HCT116 (cell line): ENCODE measurements around the gene POLA1. TPM values are rescaled to one million over a fixed set of nuclear protein-coding genes. Genes with fewer than 3 reads are reported as not detected.

ENCODE experiments used
- ATAC-seq: fragments of 200-7000 bp; cut with Tn5 transposase; 2 replicates; pipeline ENCODE4 v1.9.1; 2020; ENCODE audit warnings: mild to moderate bottlenecking, moderate library complexity
- BruUV-seq: library from RNA; stranded (reverse); fragments of 400-500 nt; replicated peaks from 2 replicates; lab custom pipeline; 2021; lab: Mats Ljungman, UMichigan
- CTCF ChIA-PET: fragments of 300-600 bp; sonication (Branson Sonifier 250); formaldehyde crosslinking; loops from one replicate; lab custom pipeline; 2021; ENCODE audit warnings: antibody characterized with exemption; lab: Charles Lee
- POLR2A ChIA-PET: fragments of 300-600, 350-600 bp; sonication (Branson Sonifier 250); formaldehyde crosslinking; loops from one replicate; lab custom pipeline; 2021; ENCODE audit warnings: antibody characterized with exemption; lab: Charles Lee
- RAD21 ChIA-PET, 2 experiments: fragments of 300-600 bp; sonication (Branson Sonifier 250); formaldehyde crosslinking; loops; one replicate each; lab custom pipeline; 2023; ENCODE audit warnings: low total read pairs in 2 of 2; ENCODE audit not compliant: uncharacterized antibody in 2 of 2, unreplicated experiment in 2 of 2, low non-redundant PET in 1 of 2; lab: Charles Lee
- DNase-seq: peaks from one replicate; pipeline ENCODE4 v3.0.0-alpha.2; 2010; ENCODE audit warnings: low read depth, low spot score
- H2AFZ ChIP-seq: fragments of 200-600 bp; shearing (Covaris generic), sonication (generic); 2 replicates; pipeline ENCODE4 v1.6.1; 2017; ENCODE audit warnings: low read depth, mixed run types, mixed read lengths, antibody characterized with exemption, low read length; ENCODE audit not compliant: poor library complexity, severe bottlenecking
- H3K27ac ChIP-seq: 2 replicates; pipeline ENCODE4 v1.5.1; 2012; ENCODE audit warnings: low read depth, low read length
- H3K27me3 ChIP-seq: fragments of 200-600 bp; sonication (generic); 2 replicates; pipeline ENCODE4 v1.6.1; 2016; ENCODE audit warnings: mixed run types, low read length, mixed read lengths; ENCODE audit not compliant: insufficient read depth
- H3K36me3 ChIP-seq, 2 experiments: fragments of 200-500 bp in 1 of 2; fragments of 200-600 bp in 1 of 2; sonication (Bioruptor generic) in 1 of 2; sonication (generic) in 1 of 2; 2 replicates each; pipeline versions ENCODE4 v1.5.1 to v1.6.1; 2014 to 2016; ENCODE audit warnings: low read length in 2 of 2, inconsistent platforms in 1 of 2, mixed read lengths in 1 of 2, mixed run types in 1 of 2; ENCODE audit not compliant: insufficient read depth in 2 of 2, control insufficient read depth in 1 of 2
- H3K4me1 ChIP-seq, 2 experiments: fragments of 200-600 bp in 1 of 2; sonication (generic) in 1 of 2; 2 replicates each; pipeline versions ENCODE4 v1.5.1 to v1.6.1; 2012 to 2017; ENCODE audit warnings: low read length in 2 of 2, inconsistent platforms in 1 of 2, mild to moderate bottlenecking in 1 of 2, mixed read lengths in 1 of 2, mixed run types in 1 of 2, moderate library complexity in 1 of 2; ENCODE audit not compliant: insufficient read depth in 2 of 2, control insufficient read depth in 1 of 2
- H3K4me2 ChIP-seq: fragments of 200-600 bp; sonication (generic); 2 replicates; pipeline ENCODE4 v1.6.1; 2017; ENCODE audit warnings: mixed run types, low read length, mixed read lengths
- H3K4me3 ChIP-seq, 2 experiments: fragments of 200-600 bp in 1 of 2; sonication (generic) in 1 of 2; replicated peaks in 1 of 2; 2 replicates each; pipeline ENCODE4 v1.5.1; 2011 to 2016; ENCODE audit warnings: low read length in 2 of 2, control low read depth in 1 of 2, low read depth in 1 of 2, mild to moderate bottlenecking in 1 of 2, mixed read lengths in 1 of 2, mixed run types in 1 of 2
- H3K79me2 ChIP-seq: fragments of 200-600 bp; sonication (generic); 2 replicates; pipeline ENCODE4 v1.6.1; 2017; ENCODE audit warnings: mild to moderate bottlenecking, mixed run types, low read length, moderate library complexity, mixed read lengths; ENCODE audit not compliant: insufficient read depth
- H3K9ac ChIP-seq: fragments of 200-600 bp; sonication (generic); 2 replicates; pipeline ENCODE4 v1.6.1; 2016; ENCODE audit warnings: low read length, mixed read lengths
- H3K9me2 ChIP-seq: fragments of 200-600 bp; sonication (generic), shearing (Covaris generic); 2 replicates; pipeline ENCODE4 v1.6.1; 2017; ENCODE audit warnings: mixed run types, mild to moderate bottlenecking, moderate library complexity; ENCODE audit not compliant: insufficient read depth
- H3K9me3 ChIP-seq, 2 experiments: fragments of 200-500 bp in 1 of 2; fragments of 200-600 bp in 1 of 2; sonication (Bioruptor generic) in 1 of 2; sonication (generic) in 1 of 2; 2 replicates each; pipeline ENCODE4 v1.6.1; 2014 to 2017; ENCODE audit warnings: low read length in 2 of 2, mixed read lengths in 2 of 2, inconsistent platforms in 1 of 2, low read depth in 1 of 2, mild to moderate bottlenecking in 1 of 2, mixed run types in 1 of 2, moderate library complexity in 1 of 2; ENCODE audit not compliant: control insufficient read depth in 1 of 2, insufficient read depth in 1 of 2
- H4K20me1 ChIP-seq: fragments of 200-600 bp; sonication (generic), shearing (Covaris generic); 2 replicates; pipeline ENCODE4 v1.6.1; 2017; ENCODE audit warnings: mixed run types, mild to moderate bottlenecking, moderate library complexity; ENCODE audit not compliant: insufficient read depth
- CBX3 ChIP-seq: IDR thresholded peaks from 2 replicates; pipeline ENCODE4 v1.6.1; 2012; ENCODE audit warnings: low read depth
- CEBPB ChIP-seq: IDR thresholded peaks from 2 replicates; pipeline ENCODE4 v1.6.1; 2012; ENCODE audit warnings: low read depth
- CTCF ChIP-seq, 3 experiments: fragments of 200-600 bp in 1 of 3; sonication (generic) in 1 of 3; IDR thresholded peaks in 2 of 3; conservative IDR thresholded peaks in 1 of 3; 2 replicates each; pipeline ENCODE4 v1.5.1; 2012 to 2017; ENCODE audit warnings: low read depth in 2 of 3, low read length in 2 of 3, antibody characterized with exemption in 1 of 3, borderline replicate concordance in 1 of 3, control low read depth in 1 of 3, mild to moderate bottlenecking in 1 of 3, mixed read lengths in 1 of 3, mixed run types in 1 of 3, moderate library complexity in 1 of 3; ENCODE audit not compliant: insufficient read depth in 1 of 3
- EZH2phosphoT487 ChIP-seq: fragments of 200-600 bp; IDR thresholded peaks from 2 replicates; pipeline ENCODE4 v1.6.1; 2018; ENCODE audit warnings: antibody characterized with exemption, borderline replicate concordance
- FOSL1 ChIP-seq: IDR thresholded peaks from 2 replicates; pipeline ENCODE4 v1.6.1; 2012; ENCODE audit warnings: low read depth
- MAX ChIP-seq: IDR thresholded peaks from 2 replicates; pipeline ENCODE4 v1.6.1; 2012
- POLR2AphosphoS5 ChIP-seq: IDR thresholded peaks from 2 replicates; pipeline ENCODE4 v1.6.1; 2011; ENCODE audit warnings: mild to moderate bottlenecking, low read depth, low read length, moderate library complexity
- RAD21 ChIP-seq: IDR thresholded peaks from 2 replicates; pipeline ENCODE4 v1.6.1; 2012; ENCODE audit warnings: low read depth, mild to moderate bottlenecking
- REST ChIP-seq: IDR thresholded peaks from 2 replicates; pipeline ENCODE4 v1.6.1; 2012; ENCODE audit warnings: low read depth
- SIN3A ChIP-seq: IDR thresholded peaks from 2 replicates; pipeline ENCODE4 v1.6.1; 2012; ENCODE audit warnings: low read depth
- SP1 ChIP-seq: IDR thresholded peaks from 2 replicates; pipeline ENCODE4 v1.6.1; 2012; ENCODE audit warnings: low read depth
- SRF ChIP-seq: IDR thresholded peaks from 2 replicates; pipeline ENCODE4 v1.6.1; 2012; ENCODE audit warnings: low read depth
- TCF7L2 ChIP-seq: IDR thresholded peaks from 2 replicates; pipeline ENCODE4 v1.7.0; 2011; ENCODE audit warnings: borderline replicate concordance, inconsistent platforms; ENCODE audit not compliant: insufficient read depth, insufficient read length; ENCODE audit errors: extremely low read depth
- YY1 ChIP-seq: IDR thresholded peaks from 2 replicates; pipeline ENCODE4 v1.6.1; 2011; ENCODE audit warnings: low read length, low read depth, moderate library complexity, mild to moderate bottlenecking; ENCODE audit not compliant: insufficient replicate concordance; ENCODE audit errors: extremely low read depth
- ZBTB33 ChIP-seq: IDR thresholded peaks from 2 replicates; pipeline ENCODE4 v1.6.1; 2011; ENCODE audit warnings: mild to moderate bottlenecking, low read length, moderate library complexity; ENCODE audit not compliant: insufficient replicate concordance; ENCODE audit errors: extremely low read depth
- ZFX ChIP-seq: fragments of 450-650 bp; IDR thresholded peaks from 2 replicates; pipeline ENCODE4 v1.6.1; 2017
- ZNF274 ChIP-seq: fragments of 200-500 bp; sonication (Bioruptor generic); IDR thresholded peaks from 2 replicates; pipeline ENCODE4 v1.6.1; 2014; ENCODE audit warnings: mild to moderate bottlenecking, low read depth, low read length, inconsistent platforms
- intact Hi-C: fragments of 100-400 bp; cut with micrococcal nuclease; formaldehyde crosslinking; loops from 2 replicates; pipeline ENCODE4 v1.10.0; 2022
- total RNA-seq: library from RNA; stranded (reverse); gene quantifications from one replicate; pipeline ENCODE4 v1.2.1, GENCODE V29; 2021; ENCODE audit not compliant: unreplicated experiment

The POLA1 gene
- total RNA-seq, 1 experiment from 2014 or later, result 27.0 TPM

DNA sequence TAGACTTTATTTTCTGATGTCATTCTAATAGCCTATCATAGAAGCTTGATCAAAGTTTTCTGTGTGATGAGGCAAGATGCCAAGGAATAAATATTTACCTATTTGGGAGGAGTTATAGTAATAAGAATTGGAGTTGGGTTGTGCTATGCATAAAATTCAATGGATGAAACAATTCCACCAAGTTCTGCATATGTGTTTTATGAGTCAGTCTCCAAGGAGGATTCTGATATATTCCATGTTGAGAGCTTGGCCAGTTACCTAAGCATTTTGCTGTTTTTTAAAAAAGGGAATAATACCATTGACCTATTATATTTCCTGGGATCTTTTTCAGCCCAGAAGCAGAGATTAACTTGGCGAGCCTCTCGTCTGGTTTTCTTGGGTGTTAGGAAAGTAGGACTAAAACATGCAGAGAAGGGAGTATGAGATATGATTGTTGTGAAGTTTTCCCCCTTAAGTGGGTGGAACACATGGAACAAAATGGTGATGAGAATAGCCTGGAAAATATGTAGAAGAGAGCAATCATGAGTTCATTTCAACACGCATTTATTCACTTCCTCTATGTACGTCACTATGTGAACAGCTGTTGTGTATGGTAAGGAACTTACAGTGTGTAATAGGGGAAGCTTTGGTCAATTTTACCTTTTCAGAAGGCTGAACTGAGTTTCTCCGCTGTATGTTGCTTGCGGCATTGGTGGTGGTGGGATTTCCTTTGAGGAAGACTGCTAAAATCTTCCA lies 39.2 kb downstream of the POLA1 start:
- H3K4me3 ChIP-seq, result no peak overlapping the region
- ChIA-PET RAD21 (no interaction called here), POLR2A (no interaction called here), CTCF (no interaction called here)
- no peaks in the 10 kb centered on the region for H3K9me2 ChIP-seq
- intact Hi-C loops, result no loop called here
- no peak for DNase-seq
- no peak for ATAC-seq
- no peak for TF ChIP-seq ZFX
- TF ChIP-seq MAX, result no peak
- no peak for TF ChIP-seq RAD21
- no peak for TF ChIP-seq YY1
- TF ChIP-seq SP1, result no peak
- no peak for TF ChIP-seq TCF7L2
- no peak for TF ChIP-seq CTCF (IDR thresholded peaks at IDR 0.05 in 2 of 3, conservative IDR thresholded peaks at IDR 0.05 in 1 of 3; ENCODE audit: borderline replicate concordance in 1 of 3, insufficient read depth in 1 of 3, low read depth in 2 of 3, low read length in 2 of 3)
- TF ChIP-seq SRF, result no peak
- TF ChIP-seq SIN3A, result no peak
- no peak for TF ChIP-seq ZBTB33
- TF ChIP-seq CEBPB, result no peak
- no peak for TF ChIP-seq CBX3
- TF ChIP-seq REST, result no peak
- no peak for TF ChIP-seq FOSL1
- TF ChIP-seq EZH2phosphoT487, result no peak
- TF ChIP-seq ZNF274, result no peak
- no peak for TF ChIP-seq POLR2AphosphoS5
- no peak overlapping the region for H3K27ac ChIP-seq
- H2AFZ ChIP-seq, result no peak overlapping the region
- H3K27me3 ChIP-seq, result no peaks in the 10 kb centered on the region
- H3K9ac ChIP-seq, result no peak overlapping the region
- no peaks in the 10 kb centered on the region for H3K9me3 ChIP-seq
- BruUV-seq, result no TSS peak
- H3K36me3 ChIP-seq, result peaks cover 0 to 17% of the 10 kb centered on the region in 2 experiments; a peak in 1 of 4 replicates
- no peaks in the 10 kb centered on the region for H4K20me1 ChIP-seq
- H3K4me2 ChIP-seq, result no peak overlapping the region
- H3K79me2 ChIP-seq, result no peaks in the 10 kb centered on the region
- no peaks in the 10 kb centered on the region for H3K4me1 ChIP-seq
